Stimulated activated CD8-positive, alpha-beta memory T cell treated with anti-CD3 and anti-CD28 coated beads, Interleukin-7, amount 100 ng/mL, for 48 hours (primary cell): ENCODE data around the gene SPACA4.
"Not testable (repeated sequence)": the region's sequence is repeated elsewhere in the genome, so short reads cannot be mapped to it uniquely, and the experiment has no call there.

Source experiments
- DNase-seq, 2 donors: peaks; one replicate each; pipeline ENCODE4 v3.0.0-alpha.2; 2020; ENCODE audit warnings: low read depth in 1 of 2; ENCODE audit errors: extremely low read depth in 1 of 2

The SPACA4 gene

DNA sequence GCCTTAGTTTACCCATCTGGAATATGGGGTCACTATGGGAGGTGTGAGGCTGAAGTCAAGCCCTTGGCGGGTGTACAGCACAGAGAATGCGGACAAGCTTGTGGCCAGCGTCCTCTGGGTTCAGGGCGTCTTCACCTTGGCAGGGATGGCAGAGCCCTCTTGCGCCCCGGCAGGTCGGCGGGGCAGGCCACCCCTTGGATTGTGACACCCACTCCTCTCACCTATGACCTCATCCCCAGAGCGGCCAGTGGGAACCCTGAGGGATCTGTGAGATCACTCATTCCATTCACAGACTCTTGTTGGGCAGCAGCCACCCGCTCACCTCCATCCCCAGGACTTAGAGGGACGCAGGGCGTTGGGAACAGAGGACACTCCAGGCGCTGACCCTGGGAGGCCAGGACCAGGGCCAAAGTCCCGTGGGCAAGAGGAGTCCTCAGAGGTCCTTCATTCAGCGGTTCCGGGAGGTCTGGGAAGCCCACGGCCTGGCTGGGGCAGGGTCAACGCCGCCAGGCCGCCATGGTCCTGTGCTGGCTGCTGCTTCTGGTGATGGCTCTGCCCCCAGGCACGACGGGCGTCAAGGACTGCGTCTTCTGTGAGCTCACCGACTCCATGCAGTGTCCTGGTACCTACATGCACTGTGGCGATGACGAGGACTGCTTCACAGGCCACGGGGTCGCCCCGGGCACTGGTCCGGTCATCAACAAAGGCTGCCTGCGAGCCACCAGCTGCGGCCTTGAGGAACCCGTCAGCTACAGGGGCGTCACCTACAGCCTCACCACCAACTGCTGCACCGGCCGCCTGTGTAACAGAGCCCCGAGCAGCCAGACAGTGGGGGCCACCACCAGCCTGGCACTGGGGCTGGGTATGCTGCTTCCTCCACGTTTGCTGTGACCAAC, at the start of gene SPACA4:
Gene SPACA4 (plus strand): TSS at position 280 of the 896 bp plus-strand sequence. CDS start 237 bp downstream, at position 517.
- no peak for DNase-seq

DNA sequence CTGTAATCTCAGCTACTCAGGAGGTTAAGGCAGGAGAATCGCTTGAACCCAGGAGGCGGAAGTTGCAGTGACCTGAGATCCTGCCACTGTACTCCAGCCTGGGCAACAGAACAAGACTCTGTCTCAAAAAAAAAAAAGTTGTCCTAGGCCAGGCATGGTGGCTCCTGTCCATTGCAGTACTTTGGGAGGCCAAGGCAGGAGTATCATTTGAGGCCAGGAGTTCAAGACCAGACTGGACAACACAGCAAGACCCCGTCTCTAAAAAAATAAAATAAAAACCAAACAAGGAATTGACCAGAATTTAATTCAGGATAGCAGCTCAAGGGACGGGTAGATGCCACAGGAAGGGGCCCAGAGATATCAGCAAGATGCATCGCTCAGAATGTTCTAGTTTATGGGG, 49.7 kb upstream of the SPACA4 start:
- no peak for DNase-seq

DNA sequence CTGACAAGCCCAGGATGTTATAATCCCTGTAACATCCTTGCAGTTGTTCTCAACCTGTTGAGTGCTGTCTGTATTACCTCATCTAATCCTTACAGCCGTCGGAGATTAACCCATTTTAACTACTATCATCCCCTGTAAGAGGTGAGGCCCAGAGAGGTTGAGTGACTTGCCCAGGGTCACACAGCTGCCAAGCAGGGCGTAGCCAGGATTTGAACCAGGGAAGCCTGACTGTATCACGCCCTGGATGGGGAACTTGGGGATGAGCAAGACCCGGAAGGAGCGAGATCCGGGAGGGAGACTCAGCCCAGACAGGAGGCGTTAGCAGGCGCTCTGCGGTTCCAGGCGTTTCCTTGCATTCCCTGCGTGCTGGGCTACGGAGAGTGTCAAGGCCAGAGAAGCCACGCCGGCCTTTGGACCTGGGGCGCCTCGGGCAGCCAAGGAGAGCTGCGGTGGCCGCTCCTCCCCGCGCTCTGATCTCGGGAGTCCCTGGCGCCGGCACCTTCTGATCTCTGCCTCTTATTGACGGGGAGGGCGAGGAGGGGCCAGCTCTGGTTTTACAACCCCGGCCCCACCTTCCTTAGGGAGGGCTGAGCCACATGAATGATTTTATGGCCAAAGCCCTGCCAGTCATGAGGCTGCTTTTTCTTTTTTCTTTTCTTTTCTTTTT, 48.4 kb upstream of the SPACA4 start:
- no peak for DNase-seq

DNA sequence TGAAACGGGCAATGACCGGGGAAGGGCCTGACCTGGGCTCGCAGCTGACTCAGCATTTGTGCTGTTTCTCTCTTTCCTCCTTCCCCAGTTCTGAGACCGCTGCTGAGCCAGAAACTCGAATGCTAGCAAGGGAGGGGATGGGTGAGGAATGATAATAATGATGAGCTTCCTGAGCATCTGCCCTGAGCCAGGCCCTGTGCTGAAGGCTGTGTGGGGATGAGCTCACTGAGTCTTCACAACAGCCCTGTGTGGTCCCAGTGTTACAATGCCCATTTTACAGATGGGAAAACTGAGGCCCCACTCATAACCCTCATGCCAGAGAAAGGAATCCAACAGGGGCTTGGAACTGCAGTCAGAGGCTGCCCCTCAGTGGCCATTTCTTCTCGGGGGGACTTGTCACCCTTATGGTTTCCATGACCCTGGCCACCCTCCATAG, 46.4 kb upstream of the SPACA4 start:
- DNase-seq = no peak

DNA sequence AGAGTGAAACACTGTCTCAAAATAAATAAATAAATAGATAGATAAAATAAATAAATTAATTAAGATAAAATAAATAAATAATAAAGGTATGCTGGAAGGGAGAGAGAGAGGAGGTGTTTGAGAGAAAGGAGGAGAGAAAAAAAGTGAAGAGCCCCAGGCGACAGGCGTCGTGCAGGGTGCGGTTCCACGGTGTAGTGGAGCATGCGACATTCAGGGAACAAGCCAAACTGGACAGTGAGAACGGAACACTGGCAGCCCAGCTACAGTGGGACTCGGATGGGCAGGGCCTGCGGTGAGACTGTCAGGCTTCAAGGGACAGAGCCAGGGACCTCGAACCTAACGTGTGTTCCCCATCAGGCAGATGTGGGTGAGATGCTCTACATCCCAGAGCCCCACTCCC, 45.1 kb upstream of the SPACA4 start:
- DNase-seq = no peak

DNA sequence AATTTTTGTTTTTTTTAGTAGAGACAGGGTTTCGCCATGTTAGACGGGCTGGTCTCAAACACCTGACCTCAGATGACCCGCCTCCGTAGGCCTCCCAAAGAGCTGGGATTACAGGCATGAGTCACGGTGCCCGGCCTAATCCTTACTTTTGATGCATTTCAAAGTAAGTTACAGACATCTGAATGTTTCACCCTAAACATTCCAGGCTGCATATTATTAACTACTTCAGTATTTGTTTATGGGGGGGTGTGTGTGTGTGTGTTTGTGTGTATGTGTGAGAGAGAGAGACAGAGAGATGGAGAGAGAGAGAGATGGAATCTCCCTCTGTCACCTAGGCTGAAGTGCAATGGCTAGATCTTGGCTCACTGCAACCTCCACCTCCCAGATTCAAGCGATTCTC, 41.5 kb upstream of the SPACA4 start:
- no peak for DNase-seq

DNA sequence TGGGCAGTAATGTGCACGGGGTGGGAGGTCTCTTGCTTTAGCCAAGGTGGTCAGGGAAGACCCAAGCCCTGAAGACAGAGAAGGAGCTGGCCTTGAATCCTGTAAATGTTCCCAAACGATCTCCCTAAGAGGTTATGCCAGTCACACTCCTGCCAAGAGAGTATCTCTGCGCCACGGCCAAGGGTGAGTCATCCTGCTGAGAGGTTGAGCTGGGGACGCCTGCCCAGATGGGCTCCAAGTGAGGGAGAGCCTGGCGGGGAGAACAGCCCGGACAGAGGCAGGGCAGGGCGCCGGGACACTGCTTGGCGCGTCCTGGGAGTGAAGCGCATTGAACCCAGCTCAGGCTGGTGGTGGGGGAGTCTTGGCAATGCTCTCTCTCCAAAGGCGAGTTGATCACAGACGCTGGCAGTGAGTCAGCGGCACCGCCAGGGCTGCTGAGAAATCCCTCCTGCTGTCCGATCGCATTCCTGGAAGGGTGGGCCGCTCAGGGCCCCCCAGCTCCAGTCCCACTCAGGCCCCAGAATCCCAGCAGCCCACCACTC, 38.1 kb upstream of the SPACA4 start:
- no peak for DNase-seq

- no peak for DNase-seq
Observed at GRCh38 chr19:48569814-48570213, 36.7 kb upstream of the SPACA4 start.

GRCh38 chr19:48571378-48572162, 35.0 kb upstream of the SPACA4 start:
- no peak for DNase-seq

- no peak for DNase-seq
Observed at GRCh38 chr19:48573163-48573505, 33.4 kb upstream of the SPACA4 start.

DNA sequence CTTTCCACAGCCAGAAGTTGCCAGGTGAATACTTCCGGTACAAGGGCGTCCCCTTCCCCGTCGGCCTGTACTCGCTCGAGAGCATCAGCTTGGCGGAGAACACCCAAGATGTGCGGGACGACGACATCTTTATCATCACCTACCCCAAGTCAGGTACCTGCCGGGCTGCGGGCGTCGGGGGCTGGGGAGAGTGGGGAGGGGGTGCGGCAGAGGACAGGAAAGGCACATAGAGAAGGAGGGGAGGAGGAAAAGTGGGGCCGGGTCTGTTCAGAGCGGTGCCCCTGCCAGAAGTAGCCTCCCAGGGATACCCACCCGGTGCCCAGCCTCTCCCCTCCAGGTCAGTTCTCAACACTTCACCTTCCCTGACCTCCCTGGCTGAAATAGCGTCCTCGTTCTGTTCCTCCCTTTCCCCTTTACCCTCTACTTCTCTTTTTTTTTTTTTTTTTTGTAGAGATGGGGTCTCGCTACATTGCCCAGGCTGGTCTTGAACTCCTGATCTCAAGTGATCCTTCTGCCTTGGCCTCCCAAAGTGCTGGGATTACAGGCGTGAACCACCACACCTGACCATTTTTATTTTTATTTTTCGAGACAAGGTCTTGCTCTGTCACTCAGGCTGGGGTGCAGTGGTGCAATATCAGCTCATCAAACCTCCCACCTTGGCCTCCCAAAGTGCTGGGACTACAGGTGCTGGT, 30.5 kb upstream of the SPACA4 start:
- DNase-seq = no peak

DNA sequence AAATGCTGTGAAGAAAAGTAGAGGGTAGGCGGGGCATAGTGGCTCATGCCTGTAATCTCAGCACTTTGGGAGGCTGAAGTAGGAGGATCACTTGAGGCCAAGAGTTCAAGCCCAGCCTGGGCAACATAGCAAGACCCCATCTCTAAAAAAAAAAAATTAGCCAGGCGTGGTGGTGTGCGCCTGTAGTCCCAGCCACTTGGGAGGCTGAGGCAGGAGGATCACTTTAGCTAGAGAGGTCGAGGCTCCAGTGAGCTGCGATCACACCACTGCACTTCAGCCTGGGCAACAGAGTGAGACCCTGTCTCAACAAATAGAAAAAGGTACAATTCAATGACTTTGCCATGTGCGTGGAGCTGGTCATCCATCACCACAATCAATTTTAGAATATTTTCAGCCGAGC, 28.6 kb upstream of the SPACA4 start:
- DNase-seq = not testable (repeated sequence)

- DNase-seq = no peak
Observed at GRCh38 chr19:48578891-48579290, 27.7 kb upstream of the SPACA4 start.

DNA sequence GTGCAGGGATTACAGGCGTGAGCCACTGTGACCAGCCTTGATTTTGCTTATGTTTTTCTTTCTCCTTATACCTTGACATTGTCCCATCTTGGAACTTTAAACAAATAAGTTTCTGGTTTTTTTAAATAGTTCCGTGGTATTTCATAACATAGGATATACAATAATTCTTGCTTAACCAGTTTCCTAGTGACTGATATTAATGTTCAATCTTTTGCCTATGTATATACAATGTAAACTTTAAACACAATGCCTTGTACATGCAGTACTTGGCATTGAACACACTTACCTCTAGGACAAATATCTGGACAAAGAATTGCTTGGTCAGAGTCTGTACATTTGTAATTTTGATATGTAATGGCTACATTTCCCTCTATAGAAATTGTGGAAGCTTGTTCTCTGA, 24.4 kb upstream of the SPACA4 start:
- no peak for DNase-seq

- DNase-seq = no peak
Observed at GRCh38 chr19:48587387-48587786, 19.2 kb upstream of the SPACA4 start.

GRCh38 chr19:48588670-48589401, 17.7 kb upstream of the SPACA4 start:
- peak; percentile 72 to 76 for DNase-seq

DNA sequence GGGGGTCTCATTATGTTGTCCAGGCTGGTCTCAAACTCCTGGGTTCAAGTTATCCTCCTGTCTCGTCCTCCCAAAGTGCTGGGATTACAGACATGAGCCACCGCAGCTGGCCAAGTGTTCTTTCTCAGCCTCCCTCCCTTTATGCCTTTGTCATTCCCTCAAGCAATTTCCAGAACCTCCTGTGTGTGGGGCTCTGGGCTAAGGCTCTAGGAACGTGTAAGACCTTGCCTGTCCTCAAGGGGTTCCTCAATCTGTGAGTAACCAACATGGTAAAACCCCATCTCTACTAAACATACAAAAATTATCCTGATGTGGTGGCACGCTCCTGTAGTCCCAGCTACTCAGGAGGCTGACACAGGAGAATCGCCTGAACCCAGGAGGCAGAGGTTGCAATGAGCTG, 15.5 kb upstream of the SPACA4 start:
- no peak for DNase-seq

DNA sequence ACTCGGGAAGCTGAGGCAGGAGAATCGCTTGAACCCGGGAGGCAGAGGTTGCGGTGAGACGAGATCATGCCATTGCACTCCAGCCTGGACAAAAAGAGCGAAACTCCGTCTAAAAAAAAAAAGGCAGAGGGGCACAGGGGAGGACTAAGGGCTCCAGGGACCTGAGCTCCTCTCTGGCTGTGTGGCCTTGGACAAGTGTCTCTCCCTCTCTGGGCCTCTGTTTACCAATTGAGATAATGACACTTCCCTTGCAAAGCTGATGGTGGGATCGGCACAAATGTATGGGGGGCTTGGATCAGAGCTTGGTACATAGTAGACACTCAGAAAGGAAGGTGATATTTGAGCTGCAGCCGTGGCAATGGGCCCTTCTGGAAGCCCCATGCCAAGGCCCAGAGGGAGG, 11.4 kb upstream of the SPACA4 start:
- DNase-seq = no peak

DNA sequence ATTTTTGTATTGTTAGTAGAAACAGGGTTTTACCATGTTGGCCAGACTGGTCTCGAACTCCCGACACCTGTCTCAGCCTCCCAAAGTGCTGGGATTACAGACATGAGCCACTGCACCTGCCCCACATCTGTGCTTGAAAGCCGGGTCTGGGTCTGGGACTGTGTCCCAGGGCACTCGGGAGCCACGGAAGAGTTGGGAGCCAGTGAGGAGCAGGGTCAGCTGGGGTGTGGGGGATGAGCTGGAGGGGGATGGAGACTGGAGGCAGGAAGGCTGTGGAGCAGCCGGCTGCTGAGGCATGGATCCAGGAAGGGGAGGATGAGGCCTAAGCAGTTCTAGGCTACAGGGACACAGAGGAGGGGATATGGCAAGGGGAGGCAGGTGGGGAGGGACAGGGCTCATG, 10.7 kb upstream of the SPACA4 start:
- no peak for DNase-seq

GRCh38 chr19:48596237-48596636, 10.3 kb upstream of the SPACA4 start:
- DNase-seq = no peak
